H9 (cell line): ENCODE measurements around the gene LRP8. TPM values are rescaled to one million over a fixed set of nuclear protein-coding genes. Genes with fewer than 3 reads are reported as not detected.

Experiments used
- DNase-seq: peaks from one replicate; pipeline ENCODE4 v3.0.0-alpha.2; 2017
- H2AFZ ChIP-seq: one replicate; pipeline ENCODE4 v1.6.1; 2013; ENCODE audit warnings: mild to moderate bottlenecking, low read length, control low read depth, moderate library complexity
- H2AK5ac ChIP-seq: 2 replicates; pipeline ENCODE4 v1.6.1; 2013; ENCODE audit warnings: low read length, control low read depth, mixed read lengths; ENCODE audit not compliant: insufficient read length
- H2BK120ac ChIP-seq: one replicate; pipeline ENCODE4 v1.6.1; 2013; ENCODE audit warnings: low read depth, mild to moderate bottlenecking, low read length, control low read depth, inconsistent platforms; ENCODE audit not compliant: poor library complexity, severe bottlenecking
- H2BK12ac ChIP-seq: 2 replicates; pipeline ENCODE4 v1.6.1; 2013; ENCODE audit warnings: low read length, control low read depth, mixed read lengths, low read depth; ENCODE audit not compliant: insufficient read length
- H2BK15ac ChIP-seq: 2 replicates; pipeline ENCODE4 v1.6.1; 2013; ENCODE audit warnings: low read depth, low read length, control low read depth
- H2BK20ac ChIP-seq: one replicate; pipeline ENCODE4 v1.6.1; 2013; ENCODE audit warnings: low read depth, mild to moderate bottlenecking, low read length, control low read depth, inconsistent platforms; ENCODE audit not compliant: poor library complexity, severe bottlenecking
- H2BK5ac ChIP-seq: 2 replicates; pipeline ENCODE4 v1.6.1; 2013; ENCODE audit warnings: low read length, control low read depth, mixed read lengths; ENCODE audit not compliant: insufficient read length
- H3K14ac ChIP-seq: 2 replicates; pipeline ENCODE4 v1.6.1; 2013; ENCODE audit warnings: low read length, control low read depth; ENCODE audit not compliant: insufficient read depth
- H3K18ac ChIP-seq: 2 replicates; pipeline ENCODE4 v1.6.1; 2013; ENCODE audit warnings: low read depth, mild to moderate bottlenecking, mixed read lengths, low read length, control low read depth; ENCODE audit not compliant: insufficient read length
- H3K23ac ChIP-seq: 2 replicates; pipeline ENCODE4 v1.6.1; 2013; ENCODE audit warnings: low read length, control low read depth, mixed read lengths, low read depth; ENCODE audit not compliant: insufficient read length
- H3K23me2 ChIP-seq: 2 replicates; pipeline ENCODE4 v1.6.1; 2013; ENCODE audit warnings: low read depth, mild to moderate bottlenecking, mixed read lengths, low read length, control low read depth; ENCODE audit not compliant: insufficient read length, poor library complexity, severe bottlenecking
- H3K27ac ChIP-seq: 2 replicates; pipeline ENCODE4 v1.5.1; 2013; ENCODE audit warnings: low read length, control low read depth, mixed read lengths, low read depth; ENCODE audit not compliant: insufficient read length
- H3K27me3 ChIP-seq: 2 replicates; pipeline ENCODE4 v1.6.1; 2013; ENCODE audit warnings: low read length, control low read depth, inconsistent platforms; ENCODE audit not compliant: insufficient read depth
- H3K4ac ChIP-seq: 2 replicates; pipeline ENCODE4 v1.6.1; 2013; ENCODE audit warnings: low read depth, mild to moderate bottlenecking, control low read depth, inconsistent platforms, low read length, moderate library complexity
- H3K4me1 ChIP-seq: 2 replicates; pipeline ENCODE4 v1.6.1; 2013; ENCODE audit warnings: low read length, control low read depth, inconsistent platforms; ENCODE audit not compliant: insufficient read depth
- H3K4me2 ChIP-seq: 2 replicates; pipeline ENCODE4 v1.6.1; 2013; ENCODE audit warnings: low read length, control low read depth, mixed read lengths; ENCODE audit not compliant: insufficient read length, insufficient read depth
- H3K56ac ChIP-seq: 2 replicates; pipeline ENCODE4 v1.6.1; 2013; ENCODE audit warnings: low read depth, mild to moderate bottlenecking, mixed read lengths, low read length, control low read depth; ENCODE audit not compliant: insufficient read length
- H3K79me1 ChIP-seq: 2 replicates; pipeline ENCODE4 v1.6.1; 2013; ENCODE audit warnings: low read depth, mild to moderate bottlenecking, moderate library complexity, low read length, control low read depth, inconsistent platforms; ENCODE audit not compliant: insufficient read depth, poor library complexity, severe bottlenecking
- H3K79me2 ChIP-seq: 2 replicates; pipeline ENCODE4 v1.6.1; 2013; ENCODE audit warnings: low read length, control low read depth, inconsistent platforms; ENCODE audit not compliant: insufficient read depth
- H3K9ac ChIP-seq: 2 replicates; pipeline ENCODE4 v1.6.1; 2013; ENCODE audit warnings: low read length, control low read depth, mixed read lengths; ENCODE audit not compliant: insufficient read length; ENCODE audit errors: extremely low read depth
- H3K9me3 ChIP-seq: one replicate; pipeline ENCODE4 v1.6.1; 2013; ENCODE audit warnings: low read depth, low read length, inconsistent platforms; ENCODE audit not compliant: control insufficient read depth
- H3T11ph ChIP-seq: one replicate; pipeline ENCODE4 v1.6.1; 2013; ENCODE audit warnings: mild to moderate bottlenecking, low read length, control low read depth, inconsistent platforms
- H4K20me1 ChIP-seq: one replicate; pipeline ENCODE4 v1.6.1; 2013; ENCODE audit not compliant: control insufficient read depth, insufficient read length, insufficient read depth
- H4K5ac ChIP-seq: 2 replicates; pipeline ENCODE4 v1.6.1; 2013; ENCODE audit warnings: low read depth, mild to moderate bottlenecking, mixed read lengths, low read length, control low read depth; ENCODE audit not compliant: insufficient read length
- H4K8ac ChIP-seq: replicated peaks from 2 replicates; pipeline ENCODE4 v1.6.1; 2013; ENCODE audit warnings: low read length, control low read depth, mixed read lengths, low read depth; ENCODE audit not compliant: insufficient read length
- H4K91ac ChIP-seq: 2 replicates; pipeline ENCODE4 v1.6.1; 2013; ENCODE audit warnings: low read depth, mild to moderate bottlenecking, moderate library complexity, mixed read lengths, low read length, control low read depth; ENCODE audit not compliant: insufficient read length
- H3K27ac Mint-ChIP-seq, 3 experiments: 2 replicates in 2 of 3; 3 replicates in 1 of 3; pipeline ENCODE4 v1.8.0; 2020 to 2021; ENCODE audit warnings: mixed read lengths in 3 of 3, mild to moderate bottlenecking in 1 of 3, moderate library complexity in 1 of 3
- H3K27me3 Mint-ChIP-seq: 2 replicates; pipeline ENCODE4 v1.8.0; 2021; ENCODE audit warnings: low read depth, mild to moderate bottlenecking, moderate library complexity, mixed read lengths
- H3K36me3 Mint-ChIP-seq, 3 experiments: 2 replicates in 2 of 3; 3 replicates in 1 of 3; pipeline ENCODE4 v1.8.0; 2020 to 2021; ENCODE audit warnings: low read depth in 3 of 3, mixed read lengths in 3 of 3; ENCODE audit not compliant: insufficient read depth in 1 of 3
- H3K4me1 Mint-ChIP-seq, 2 experiments: 2 replicates each; pipeline ENCODE4 v1.8.0; 2020; ENCODE audit warnings: mixed read lengths in 2 of 2
- H3K4me3 Mint-ChIP-seq, 2 experiments: 2 replicates in 1 of 2; 3 replicates in 1 of 2; pipeline ENCODE4 v1.8.0; 2020 to 2021; ENCODE audit warnings: mild to moderate bottlenecking in 2 of 2, mixed read lengths in 2 of 2, moderate library complexity in 1 of 2
- H3K9me3 Mint-ChIP-seq, 2 experiments: 2 replicates in 1 of 2; 3 replicates in 1 of 2; pipeline ENCODE4 v1.8.0; 2020; ENCODE audit warnings: mild to moderate bottlenecking in 2 of 2, mixed read lengths in 2 of 2, moderate library complexity in 1 of 2
- total RNA-seq: library from RNA; stranded (reverse); gene quantifications from 2 replicates; pipeline ENCODE4 v1.2.1, GENCODE V29; 2021
- TF ChIP-seq, protein P1 (sequence below): fragments of 200-600 bp; sonication (generic); conservative IDR thresholded peaks from 3 replicates; pipeline ENCODE4 v1.8.0; 2021; ENCODE audit warnings: antibody characterized with exemption, mild to moderate bottlenecking

The LRP8 gene
- total RNA-seq, 1 experiment from 2014 or later, result 78.6 TPM

DNA sequence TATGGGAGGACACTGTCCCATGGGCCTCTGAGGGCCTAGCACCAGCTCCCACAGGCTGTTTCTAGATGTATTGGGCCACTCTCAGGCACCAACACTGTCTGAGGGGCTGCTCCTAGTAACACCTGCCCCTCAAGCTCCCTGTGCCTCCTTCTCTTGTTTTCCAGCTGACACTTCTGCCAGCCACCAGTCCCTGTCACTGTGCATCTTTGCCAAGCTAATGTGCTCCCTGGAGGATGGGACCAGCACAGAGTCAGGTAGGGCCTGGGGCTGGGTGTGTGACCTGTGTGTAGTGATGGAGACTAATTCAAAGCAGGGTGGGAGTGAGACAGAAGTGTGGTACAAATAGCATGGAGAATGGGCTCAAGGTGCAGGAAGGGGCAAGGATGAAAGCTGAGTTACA, 60.1 kb downstream of the LRP8 start:
- no peak for DNase-seq
- Histone ChIP-seq H2BK120ac (no peak overlapping the region), H3K14ac (no peak overlapping the region), H4K8ac (no peak overlapping the region), H3K4me2 (no peak overlapping the region), H3K56ac (no peak overlapping the region), H3K9ac (no peak overlapping the region), H3K4me1 (no peaks in the 10 kb centered on the region), H2BK15ac (no peak overlapping the region), H2AK5ac (no peak overlapping the region), H2BK5ac (no peak overlapping the region), H3K23me2 (no peaks in the 10 kb centered on the region), H4K5ac (no peak overlapping the region), H4K20me1 (no peaks in the 10 kb centered on the region), H2BK20ac (no peak overlapping the region), H3K27ac (no peak overlapping the region), H3K79me1 (no peaks in the 10 kb centered on the region), H2AFZ (no peak overlapping the region), H3T11ph (no peak overlapping the region), H3K27me3 (no peaks in the 10 kb centered on the region), H3K9me3 (no peaks in the 10 kb centered on the region), H3K4ac (no peak overlapping the region), H3K79me2 (no peaks in the 10 kb centered on the region), H2BK12ac (no peak overlapping the region), H3K23ac (no peak overlapping the region), H4K91ac (no peak overlapping the region), H3K18ac (no peak overlapping the region)
- peaks cover 47 to 91% (median 68%) of the 10 kb centered on the region in 3 experiments for H3K36me3 Mint-ChIP-seq
- H3K4me1 Mint-ChIP-seq, result no peaks in the 10 kb centered on the region
- H3K9me3 Mint-ChIP-seq, result no peaks in the 10 kb centered on the region
- TF ChIP-seq, protein P1, sequence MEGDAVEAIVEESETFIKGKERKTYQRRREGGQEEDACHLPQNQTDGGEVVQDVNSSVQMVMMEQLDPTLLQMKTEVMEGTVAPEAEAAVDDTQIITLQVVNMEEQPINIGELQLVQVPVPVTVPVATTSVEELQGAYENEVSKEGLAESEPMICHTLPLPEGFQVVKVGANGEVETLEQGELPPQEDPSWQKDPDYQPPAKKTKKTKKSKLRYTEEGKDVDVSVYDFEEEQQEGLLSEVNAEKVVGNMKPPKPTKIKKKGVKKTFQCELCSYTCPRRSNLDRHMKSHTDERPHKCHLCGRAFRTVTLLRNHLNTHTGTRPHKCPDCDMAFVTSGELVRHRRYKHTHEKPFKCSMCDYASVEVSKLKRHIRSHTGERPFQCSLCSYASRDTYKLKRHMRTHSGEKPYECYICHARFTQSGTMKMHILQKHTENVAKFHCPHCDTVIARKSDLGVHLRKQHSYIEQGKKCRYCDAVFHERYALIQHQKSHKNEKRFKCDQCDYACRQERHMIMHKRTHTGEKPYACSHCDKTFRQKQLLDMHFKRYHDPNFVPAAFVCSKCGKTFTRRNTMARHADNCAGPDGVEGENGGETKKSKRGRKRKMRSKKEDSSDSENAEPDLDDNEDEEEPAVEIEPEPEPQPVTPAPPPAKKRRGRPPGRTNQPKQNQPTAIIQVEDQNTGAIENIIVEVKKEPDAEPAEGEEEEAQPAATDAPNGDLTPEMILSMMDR, result no peak
- H3K27ac Mint-ChIP-seq, result no peak overlapping the region
- no peaks in the 10 kb centered on the region for H3K27me3 Mint-ChIP-seq
- H3K4me3 Mint-ChIP-seq, result no peak overlapping the region
